ENCODE data around the gene SPACA7. TPM values are rescaled to one million over a fixed set of nuclear protein-coding genes. Genes with fewer than 3 reads are reported as not detected.
"Not testable (repeated sequence)": the region's sequence is repeated elsewhere in the genome, so short reads cannot be mapped to it uniquely, and the experiment has no call there.

Gene SPACA7
- total RNA-seq, 1 donor from 2014 or later = not detected

GRCh38 chr13:112348642-112349345 is 27.4 kb upstream of the SPACA7 start:
- DNase-seq = no peak
- intact Hi-C loops (cut with micrococcal nuclease) = no loop called here
- ATAC-seq = no peak

GRCh38 chr13:112349681-112350080 is 26.5 kb upstream of the SPACA7 start:
- intact Hi-C loops (cut with micrococcal nuclease) = no loop called here
- ATAC-seq (no peak), DNase-seq (no peak)

- intact Hi-C loops (cut with micrococcal nuclease) = no loop called here
These were observed 25.9 kb upstream of the SPACA7 start for GRCh38 chr13:112350300-112350699.

DNA sequence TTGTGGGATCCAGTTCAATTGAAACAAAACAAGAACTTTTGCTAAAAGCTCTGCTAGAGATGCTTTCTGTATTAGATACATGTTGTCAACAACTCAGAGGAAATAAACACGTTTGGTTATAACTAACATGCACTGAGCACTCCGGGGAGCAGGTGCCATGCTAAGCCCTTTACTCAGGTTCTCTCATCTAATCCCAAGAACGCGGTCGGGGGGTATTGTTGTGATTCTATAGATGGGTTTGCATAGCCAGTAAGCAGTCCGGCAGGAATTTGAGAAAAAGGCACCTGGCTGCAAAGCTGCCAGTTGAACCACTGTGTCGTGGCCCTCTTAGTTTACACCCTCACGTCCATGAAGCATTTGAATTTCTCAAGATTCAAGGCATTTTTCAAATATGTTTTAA is 24.3 kb upstream of the SPACA7 start:
- no peak for ATAC-seq
- intact Hi-C loops (cut with micrococcal nuclease) = no loop called here
- DNase-seq = no peak

More at GRCh38 chr13:112350300-112350699, 25.9 kb upstream of the SPACA7 start:
- DNase-seq (no peak), ATAC-seq (no peak)

DNA sequence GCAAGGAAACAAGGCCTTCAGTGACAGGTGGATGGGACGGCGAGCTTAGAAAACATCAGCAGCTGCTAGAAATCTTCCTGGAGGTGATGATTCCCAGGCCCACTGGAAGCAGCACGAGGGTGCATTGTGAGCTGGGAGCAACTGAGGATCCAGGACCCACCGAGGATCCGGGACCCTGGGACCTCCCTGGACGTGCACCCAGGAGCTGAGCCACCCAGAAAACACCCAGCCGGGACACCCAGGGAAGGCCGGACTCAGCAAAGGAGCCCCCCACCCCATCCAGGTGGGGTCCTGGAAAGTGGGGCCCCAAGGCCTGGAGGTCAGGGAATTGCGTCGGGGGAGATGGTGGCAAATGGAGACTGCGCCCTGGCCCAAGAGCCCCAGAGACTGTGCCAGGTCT is 22.3 kb upstream of the SPACA7 start:
- ATAC-seq = no peak
- no peak for DNase-seq
- intact Hi-C loops (cut with micrococcal nuclease) = no loop called here

- intact Hi-C loops (cut with micrococcal nuclease) = no loop called here
- no peak for DNase-seq
- ATAC-seq = no peak
These were observed 21.6 kb upstream of the SPACA7 start for GRCh38 chr13:112354330-112355273.

- ATAC-seq = no peak
- DNase-seq = no peak
- intact Hi-C loops (cut with micrococcal nuclease) = no loop called here
These were observed 20.8 kb upstream of the SPACA7 start for GRCh38 chr13:112355274-112355838.

- DNase-seq (no peak), ATAC-seq (no peak)
- intact Hi-C loops (cut with micrococcal nuclease) = no loop called here
These were observed 20.0 kb upstream of the SPACA7 start for GRCh38 chr13:112356190-112356589.

DNA sequence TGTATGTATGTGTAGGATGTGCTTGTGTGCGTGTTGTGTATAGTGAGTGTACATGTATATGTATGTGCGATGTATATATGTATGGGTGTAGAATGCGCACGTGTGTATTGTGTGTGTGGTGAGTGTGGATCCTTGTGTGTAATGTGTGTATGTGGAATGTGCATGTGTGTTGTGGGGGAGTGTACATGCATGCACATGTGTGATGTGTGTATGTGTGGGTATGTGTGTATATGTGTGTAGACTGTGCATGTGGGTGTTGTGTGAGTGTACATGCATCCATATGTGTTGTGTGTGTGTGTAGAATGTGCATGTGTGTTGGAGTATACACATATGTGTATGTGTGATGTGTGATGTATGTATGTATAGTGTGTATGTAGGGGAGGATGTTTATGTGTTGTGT is 18.0 kb upstream of the SPACA7 start:
- intact Hi-C loops (cut with micrococcal nuclease) = no loop called here
- DNase-seq = no peak
- ATAC-seq = no peak

GRCh38 chr13:112362021-112362420 is 14.1 kb upstream of the SPACA7 start:
- DNase-seq = no peak
- intact Hi-C loops (cut with micrococcal nuclease) = no loop called here
- no peak for ATAC-seq

- ATAC-seq = no peak
- intact Hi-C loops (cut with micrococcal nuclease) = no loop called here
- DNase-seq = no peak
These were observed 12.2 kb upstream of the SPACA7 start for GRCh38 chr13:112363867-112364528.

DNA sequence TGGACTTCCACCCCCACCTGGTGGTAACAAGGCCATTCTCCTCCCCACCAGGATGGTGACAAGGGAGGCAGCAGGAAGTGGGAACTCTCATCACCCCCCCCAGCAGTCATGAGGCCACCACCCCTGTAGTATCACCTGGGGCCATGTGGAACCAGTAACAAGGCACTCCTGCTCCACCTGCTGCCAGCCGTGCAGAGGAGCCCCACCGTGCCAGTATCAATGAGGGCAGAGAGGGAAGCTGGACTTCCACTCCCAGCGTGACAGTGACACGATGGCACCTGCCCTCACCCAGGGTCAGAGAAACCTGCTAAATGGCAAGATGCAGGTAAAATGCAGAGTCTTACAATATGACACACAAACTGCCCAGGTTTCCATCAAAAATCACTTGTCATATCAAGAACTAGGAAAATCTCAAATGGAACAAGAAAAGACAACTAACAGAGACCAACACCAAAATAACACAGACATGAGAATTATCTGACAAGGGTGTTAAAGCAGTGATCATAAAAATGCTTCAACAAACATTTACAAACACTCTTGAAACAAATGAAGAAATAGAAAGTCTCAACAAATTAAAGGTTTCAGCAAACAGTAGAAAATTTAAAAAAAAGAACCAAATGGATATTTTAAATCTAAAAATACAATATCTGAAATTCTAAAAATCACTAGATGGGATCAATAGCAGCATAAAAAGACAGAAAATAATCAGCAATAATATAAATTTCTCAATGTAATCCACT is 9.1 kb upstream of the SPACA7 start:
- intact Hi-C loops (cut with micrococcal nuclease) = no loop called here
- DNase-seq (no peak), ATAC-seq (no peak)

DNA sequence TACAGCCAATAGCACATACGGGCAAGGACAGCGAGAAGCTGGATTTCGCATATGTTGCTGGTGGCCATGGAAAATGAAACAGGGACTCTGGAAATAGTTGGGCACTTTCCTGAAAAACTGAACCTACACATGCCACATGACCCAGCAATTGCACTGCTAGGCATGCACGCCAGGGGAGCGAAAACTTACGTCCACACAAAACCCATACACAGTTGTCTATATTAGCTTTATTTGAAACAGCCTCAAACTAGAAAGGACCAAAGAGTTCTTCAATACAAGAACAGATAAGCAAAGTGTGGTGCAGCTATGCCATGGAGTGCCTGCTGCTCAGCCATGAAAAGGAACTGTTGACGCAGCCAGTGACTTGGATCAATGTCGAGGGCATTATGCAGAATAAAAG is 7.3 kb upstream of the SPACA7 start:
- intact Hi-C loops (cut with micrococcal nuclease) = no loop called here
- DNase-seq (no peak), ATAC-seq (no peak)

DNA sequence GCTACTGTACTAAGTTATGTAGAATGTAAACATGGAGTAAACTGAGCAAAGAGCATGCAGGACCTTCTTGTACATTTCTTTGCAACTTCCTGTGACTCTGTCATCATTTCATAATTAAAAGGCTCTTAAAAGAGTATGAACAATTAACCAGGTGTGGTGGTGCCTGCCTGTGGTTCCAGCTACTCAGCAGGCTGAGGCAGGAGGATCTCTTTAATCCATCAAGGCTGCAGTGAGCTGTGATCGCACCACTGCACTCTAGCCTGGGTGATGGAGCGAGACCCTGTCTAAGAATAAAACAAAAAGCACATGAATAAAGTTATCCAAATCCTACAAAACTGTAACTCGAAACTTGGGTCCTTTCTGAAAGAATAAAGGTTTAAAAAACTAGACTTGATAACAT is 5.8 kb upstream of the SPACA7 start:
- intact Hi-C loops (cut with micrococcal nuclease) = no loop called here
- ATAC-seq (no peak), DNase-seq (no peak)

GRCh38 chr13:112374271-112374670 is 1.9 kb upstream of the SPACA7 start:
- DNase-seq = no peak
- intact Hi-C loops (cut with micrococcal nuclease) = no loop called here
- ATAC-seq = no peak

DNA sequence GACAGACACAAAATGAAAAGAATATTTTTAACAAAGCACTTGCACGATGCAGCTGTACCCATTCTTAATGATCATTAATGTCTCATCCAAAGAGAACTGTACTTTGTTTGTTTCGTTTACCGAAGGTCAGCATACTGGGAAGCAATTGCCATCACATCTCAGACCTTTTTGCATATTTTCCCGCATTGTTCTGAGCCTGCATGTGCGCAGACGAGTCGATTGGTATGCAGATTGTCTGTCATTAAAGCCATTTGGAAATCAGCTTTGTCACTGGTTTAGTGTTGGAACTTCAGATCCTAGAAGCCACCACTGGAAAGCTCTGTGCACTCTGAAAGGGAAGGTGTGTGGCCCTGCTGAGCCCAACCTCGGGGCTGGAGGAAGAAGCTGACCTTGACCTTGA is 15.6 kb downstream of the SPACA7 start:
- ATAC-seq = no peak
- intact Hi-C loops (cut with micrococcal nuclease) = no loop called here
- DNase-seq = no peak

- ATAC-seq (no peak), DNase-seq (no peak)
- intact Hi-C loops (cut with micrococcal nuclease) = no loop called here
These were observed 16.6 kb downstream of the SPACA7 start for GRCh38 chr13:112392719-112393118.

GRCh38 chr13:112395022-112395421 is 18.9 kb downstream of the SPACA7 start:
- DNase-seq; ATAC-seq; intact Hi-C loops (cut with micrococcal nuclease): not testable (repeated sequence)

DNA sequence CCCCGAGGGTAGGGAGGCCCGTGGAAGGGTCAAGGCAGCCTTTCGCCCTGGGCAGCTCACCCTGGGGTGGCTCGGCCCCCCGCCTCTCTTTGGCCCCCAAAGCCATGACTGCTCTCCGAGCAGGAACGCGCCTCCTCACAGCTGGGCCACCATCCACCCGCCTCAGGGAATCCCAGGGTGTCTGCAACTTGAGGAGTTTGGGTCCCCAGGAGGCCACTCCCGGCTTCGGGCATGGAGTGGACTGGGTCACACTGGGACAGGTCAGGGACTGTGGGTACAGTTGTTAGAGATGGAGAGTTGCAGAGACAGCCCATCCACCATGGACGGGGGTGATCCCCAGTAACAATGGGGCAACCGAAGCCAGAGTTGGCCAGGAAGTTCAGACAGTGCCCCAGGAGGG is 19.8 kb downstream of the SPACA7 start:
- ATAC-seq; intact Hi-C loops (cut with micrococcal nuclease); DNase-seq: not testable (repeated sequence)

All from left ventricle myocardium superior (tissue), 1 donor.